Measurements from ENCODE around the gene IGSF3.
"Not testable (repeated sequence)": the region's sequence is repeated elsewhere in the genome, so short reads cannot be mapped to it uniquely, and the experiment has no call there.

- TF ChIP-seq CTCF, POLR2A (IDR thresholded peaks at IDR 0.05): not testable (repeated sequence)
Measured at GRCh38 chr1:116631996-116632925, 35.3 kb downstream of the IGSF3 start.

Data from esophagus squamous epithelium (tissue), 4 donors.